Activated naive CD4-positive, alpha-beta T cell treated with anti-CD3 and anti-CD28 coated beads, Interleukin-2, amount 10 ng/mL, durations not matched to agents 5 hours and 36 hours (primary cell): ENCODE measurements around the gene NCKAP5. TPM values are rescaled to one million over a fixed set of nuclear protein-coding genes. Genes with fewer than 3 reads are reported as not detected.

Source experiments
- total RNA-seq, 2 experiments: library from RNA; stranded (reverse); gene quantifications; one replicate each; pipeline ENCODE4 v1.2.3, GENCODE V29; 2021

NCKAP5 gene
- total RNA-seq = not detected

DNA sequence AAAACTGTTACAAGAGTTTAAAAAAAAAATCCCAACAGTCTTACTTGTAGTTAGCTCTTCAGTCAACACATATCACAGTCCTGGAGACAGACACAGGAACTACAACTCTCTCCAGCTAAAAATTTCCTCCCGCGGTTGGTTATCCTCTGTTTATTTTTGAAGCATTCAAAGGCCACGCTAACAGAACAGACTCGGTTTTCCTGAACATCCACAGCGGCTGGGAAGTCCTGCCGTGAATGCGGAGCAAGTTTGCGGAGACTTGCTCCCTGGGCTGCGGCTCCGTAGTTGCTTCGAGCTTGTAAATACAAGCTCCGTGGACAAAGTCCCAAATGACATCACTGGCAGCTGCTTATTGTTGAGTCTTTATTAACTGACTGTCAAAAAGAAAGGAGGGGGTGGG lies at the start of gene NCKAP5:
TSS of gene NCKAP5 (minus strand) at position 292 of the 400 bp plus-strand sequence. CDS start 50,937 bp downstream, outside the sequence.

DNA sequence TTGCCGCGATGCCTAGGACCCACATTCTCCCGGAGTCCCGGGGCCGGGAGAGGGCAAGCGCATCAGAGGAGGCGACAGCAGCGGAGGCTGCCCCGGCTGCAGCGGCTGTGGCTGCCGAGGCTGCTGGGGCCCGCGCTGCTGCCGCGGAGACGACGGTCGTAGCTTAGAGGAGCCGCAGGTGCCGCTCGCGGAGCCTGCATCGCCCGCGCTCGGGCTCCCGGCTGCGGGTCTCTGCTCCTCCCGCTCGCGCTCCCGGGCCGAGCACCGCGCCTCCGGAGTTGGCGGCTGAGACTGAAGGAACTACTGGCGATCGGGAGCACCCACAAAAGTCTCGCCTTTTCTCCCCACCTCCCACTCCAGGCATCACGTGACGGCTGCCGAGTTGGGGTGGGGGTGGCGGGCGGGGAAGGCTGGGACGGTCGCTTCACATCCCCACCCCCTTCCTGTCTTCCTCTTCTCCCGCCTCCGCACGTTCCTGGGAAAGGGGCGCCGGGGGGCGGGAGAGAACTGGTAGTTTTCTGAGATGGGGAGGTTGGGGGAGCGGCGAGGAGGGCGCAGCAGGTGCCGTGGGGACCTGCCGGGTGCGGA lies 898.3 kb downstream of the NCKAP5 start, which contains the start of gene LYPD1:
TSS of gene LYPD1 (minus strand) at position 298 of the 588 bp plus-strand sequence. CDS start at position 25, 273 bp downstream.

